Hematopoietic multipotent progenitor cell (in vitro differentiated cells): Measurements from ENCODE around the gene DXO. TPM values are rescaled to one million over a fixed set of nuclear protein-coding genes. Genes with fewer than 3 reads are reported as not detected.
"Not testable (repeated sequence)": the region's sequence is repeated elsewhere in the genome, so short reads cannot be mapped to it uniquely, and the experiment has no call there.

Experiments
- DNase-seq, 3 donors: peaks; one replicate each; pipeline ENCODE4 v3.0.0-alpha.2; 2011 to 2015; ENCODE audit warnings: low read depth in 2 of 3, low spot score in 2 of 3
- total RNA-seq: library from RNA; depleted of rRNA; stranded (reverse); fragments of >200 nt; gene quantifications from one replicate; pipeline ENCODE4 v1.2.3, GENCODE V29; 2012

The DXO gene
- 36.4 TPM for total RNA-seq

DNA sequence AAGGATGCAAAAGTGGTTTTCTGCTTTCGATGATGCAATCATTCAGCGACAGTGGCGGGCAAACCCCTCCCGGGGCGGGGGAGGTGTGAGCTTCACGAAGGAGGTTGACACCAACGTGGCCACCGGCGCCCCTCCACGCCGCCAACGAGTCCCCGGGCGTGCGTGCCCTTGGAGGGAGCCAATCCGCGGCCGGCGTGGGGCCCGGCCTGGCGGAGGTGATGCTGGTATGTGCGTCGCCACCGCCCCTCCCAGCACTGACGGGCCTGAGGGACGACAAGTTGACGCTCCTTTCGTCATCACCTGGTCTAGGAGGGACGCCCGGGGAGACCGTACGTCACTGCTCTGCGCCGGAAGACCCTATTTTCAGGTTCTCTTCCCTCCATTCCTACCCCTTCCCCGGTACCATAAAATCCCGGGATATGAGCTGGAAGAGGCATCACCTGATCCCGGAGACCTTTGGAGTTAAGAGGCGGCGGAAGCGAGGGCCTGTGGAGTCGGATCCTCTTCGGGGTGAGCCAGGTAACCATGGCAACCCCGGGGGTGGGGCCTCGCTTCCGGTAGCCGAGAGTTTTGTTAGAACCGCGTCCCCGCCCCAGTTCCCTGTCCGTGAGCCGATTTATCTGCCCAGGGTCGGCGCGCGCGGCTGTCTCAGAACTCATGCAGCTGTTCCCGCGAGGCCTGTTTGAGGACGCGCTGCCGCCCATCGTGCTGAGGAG is at the start of gene DXO:
Gene DXO (minus strand): TSS at position 146 of the 716 bp plus-strand sequence. CDS start 463 bp downstream, outside the sequence.
- peak; percentile 98 to 99 (median 99) for DNase-seq

DNA sequence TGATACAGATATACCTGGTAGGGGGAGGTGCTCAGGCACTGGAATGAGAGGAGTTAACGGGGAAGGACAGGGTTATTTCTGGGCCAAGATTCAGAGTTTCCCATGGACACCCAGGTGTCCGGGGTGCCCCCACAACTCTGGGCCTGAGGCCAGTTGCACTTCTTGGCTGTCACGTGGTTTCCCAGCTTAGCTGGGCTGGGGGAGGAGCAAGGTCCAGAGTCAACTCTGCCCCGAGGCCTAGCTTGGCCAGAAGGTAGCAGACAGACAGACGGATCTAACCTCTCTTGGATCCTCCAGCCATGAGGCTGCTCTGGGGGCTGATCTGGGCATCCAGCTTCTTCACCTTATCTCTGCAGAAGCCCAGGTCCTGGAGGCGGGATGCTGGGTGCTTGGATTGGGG is 42.6 kb upstream of the DXO start, which contains the start of gene C4B:
Gene C4B (plus strand): TSS at position 249 of the 400 bp plus-strand sequence. CDS start 51 bp downstream, at position 300.
- DNase-seq = not testable (repeated sequence)

DNA sequence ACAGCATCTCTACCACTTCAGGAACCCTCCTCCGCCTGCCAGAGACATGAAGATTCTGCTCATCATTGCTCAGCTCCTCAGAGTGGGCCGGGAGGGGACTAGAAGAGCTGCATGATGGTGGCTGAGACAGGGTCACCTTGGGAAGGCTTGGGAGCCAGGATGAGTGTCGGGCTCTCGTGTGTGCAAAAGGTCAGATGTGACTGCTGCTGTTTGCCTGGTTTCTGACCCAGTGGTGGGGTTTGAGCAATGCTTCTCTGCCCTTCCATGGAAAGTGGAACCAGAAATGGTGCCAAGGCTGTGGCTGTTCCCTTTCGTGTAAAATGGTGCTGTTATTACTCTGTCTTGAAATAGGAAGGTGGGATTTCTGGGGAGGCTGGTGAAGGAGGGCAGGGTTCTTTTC is 41.8 kb upstream of the DXO start:
- not testable (repeated sequence) for DNase-seq

DNA sequence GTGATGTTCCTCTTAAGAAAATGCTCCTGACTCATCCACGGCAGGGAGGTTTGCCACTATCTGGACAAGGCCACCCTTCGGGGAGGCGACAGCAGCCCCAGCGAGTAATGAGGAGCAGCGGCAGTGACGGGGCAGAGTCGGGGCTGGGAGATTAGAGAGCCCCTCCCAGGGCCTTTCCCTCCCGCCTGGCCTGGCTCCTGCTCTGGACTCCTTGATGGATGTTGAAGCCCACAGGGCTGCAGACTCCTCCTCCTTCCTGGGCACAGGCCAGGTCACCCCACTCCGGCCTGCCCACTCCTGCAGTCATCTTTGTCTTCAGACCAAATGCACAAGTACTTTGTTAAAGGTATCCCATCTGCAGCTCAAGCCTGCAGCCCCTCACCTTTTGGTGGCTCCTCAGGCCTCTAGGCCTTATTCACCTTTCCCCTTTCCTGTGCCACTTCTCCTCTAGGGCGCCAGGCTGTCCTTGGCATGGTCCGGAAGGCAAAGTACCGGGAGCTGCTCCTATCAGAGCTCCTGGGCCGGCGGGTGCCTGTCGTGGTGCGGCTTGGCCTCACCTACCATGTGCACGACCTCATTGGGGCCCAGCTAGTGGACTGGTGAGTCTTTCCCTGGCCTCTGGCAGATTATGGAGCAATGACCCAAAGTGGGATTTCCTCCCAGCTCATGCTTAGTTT is 41.1 kb upstream of the DXO start:
- not testable (repeated sequence) for DNase-seq

DNA sequence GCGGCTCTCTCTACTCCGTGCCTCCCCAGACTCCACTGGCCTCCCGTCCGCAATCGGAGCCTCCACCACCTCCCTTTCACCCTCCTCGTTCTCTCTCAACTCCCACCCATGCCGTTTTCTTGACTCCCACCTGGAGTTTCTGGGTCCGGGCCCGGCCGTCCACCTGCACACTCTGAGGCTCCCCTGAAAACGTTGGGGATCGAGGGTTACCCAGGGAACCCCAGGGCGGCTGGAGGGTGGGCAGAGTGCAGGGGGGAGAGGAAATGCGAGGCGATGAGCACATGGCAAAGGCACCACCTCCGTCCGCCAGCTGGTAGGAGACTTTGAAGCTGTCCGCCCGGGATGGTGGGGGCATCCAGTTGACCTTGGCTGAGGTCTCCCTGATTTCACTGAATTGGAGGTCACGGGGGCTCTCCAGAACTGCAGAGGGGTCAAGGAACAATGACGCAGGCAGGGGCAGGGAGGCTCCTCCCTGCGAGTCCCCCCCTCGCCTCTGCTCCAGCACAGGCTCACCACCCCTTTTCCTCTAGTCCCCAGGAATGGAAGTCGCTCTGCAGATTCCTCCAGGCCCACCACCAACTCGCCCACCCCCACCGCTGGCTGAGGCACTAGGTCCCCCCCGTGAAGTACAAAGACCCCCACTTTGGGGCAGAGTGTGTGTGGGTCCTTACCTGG is 39.1 kb upstream of the DXO start:
- DNase-seq = not testable (repeated sequence)

DNA sequence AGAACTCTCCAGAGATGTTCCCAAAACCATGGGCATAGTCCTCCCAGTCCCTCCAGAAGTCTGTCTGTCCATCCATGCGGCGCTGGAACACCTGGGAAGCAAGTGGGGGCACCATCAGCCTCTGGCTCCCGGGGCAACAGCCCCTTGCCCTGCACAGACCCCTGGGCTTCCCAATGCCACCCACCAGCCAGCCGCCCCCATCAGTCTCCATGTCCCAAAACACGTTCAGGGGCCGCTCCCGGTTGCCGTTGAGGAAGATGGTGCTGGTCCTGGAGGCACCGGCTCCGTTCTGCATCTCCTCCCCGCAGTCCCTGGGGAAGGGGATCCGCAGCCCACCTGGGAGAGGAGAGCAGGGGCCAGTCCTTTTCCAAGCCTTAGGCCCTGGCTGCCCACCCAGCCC is 37.6 kb upstream of the DXO start:
- DNase-seq = not testable (repeated sequence)

DNA sequence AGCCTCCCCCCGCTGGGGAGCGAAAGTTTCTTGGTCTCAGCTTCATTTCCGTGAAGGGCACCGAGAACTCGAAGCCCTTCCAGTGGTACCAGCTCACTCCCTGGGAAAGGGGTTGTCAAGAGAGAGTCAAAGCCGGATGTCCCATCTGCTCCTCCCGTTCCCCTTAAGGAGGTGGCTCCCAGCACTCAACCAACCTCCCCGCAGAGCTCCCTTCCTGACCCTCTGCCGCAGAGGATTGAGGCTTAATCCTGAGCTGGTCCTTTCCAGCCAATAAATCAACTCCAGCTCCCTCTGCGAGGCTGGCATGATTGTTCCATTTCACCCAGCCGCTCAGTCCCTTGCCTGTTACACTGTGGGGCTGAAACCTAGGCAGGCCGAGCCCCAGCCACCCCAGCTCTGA is 36.7 kb upstream of the DXO start:
- DNase-seq = not testable (repeated sequence)

DNA sequence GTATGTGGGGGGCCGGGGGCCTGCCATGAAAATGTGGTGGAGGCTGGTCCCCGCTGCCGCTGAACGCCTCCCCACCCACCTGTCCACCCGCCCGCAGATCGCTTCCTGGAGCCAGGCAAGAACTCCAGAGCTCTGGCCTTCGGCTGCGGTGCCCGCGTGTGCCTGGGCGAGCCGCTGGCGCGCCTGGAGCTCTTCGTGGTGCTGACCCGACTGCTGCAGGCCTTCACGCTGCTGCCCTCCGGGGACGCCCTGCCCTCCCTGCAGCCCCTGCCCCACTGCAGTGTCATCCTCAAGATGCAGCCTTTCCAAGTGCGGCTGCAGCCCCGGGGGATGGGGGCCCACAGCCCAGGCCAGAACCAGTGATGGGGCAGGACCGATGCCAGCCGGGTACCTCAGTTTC is 36.1 kb upstream of the DXO start:
- not testable (repeated sequence) for DNase-seq

DNA sequence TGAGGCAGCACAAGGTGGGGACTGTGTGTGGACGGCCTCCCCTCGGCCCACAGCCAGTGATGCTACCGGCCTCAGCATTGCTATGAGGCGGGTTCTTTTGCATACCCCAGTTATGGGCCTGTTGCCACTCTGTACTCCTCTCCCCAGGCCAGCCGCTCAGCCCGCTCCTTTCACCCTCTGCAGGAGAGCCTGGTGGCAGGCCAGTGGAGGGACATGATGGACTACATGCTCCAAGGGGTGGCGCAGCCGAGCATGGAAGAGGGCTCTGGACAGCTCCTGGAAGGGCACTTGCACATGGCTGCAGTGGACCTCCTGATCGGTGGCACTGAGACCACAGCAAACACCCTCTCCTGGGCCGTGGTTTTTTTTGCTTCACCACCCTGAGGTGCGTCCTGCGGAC is 35.1 kb upstream of the DXO start:
- not testable (repeated sequence) for DNase-seq

DNA sequence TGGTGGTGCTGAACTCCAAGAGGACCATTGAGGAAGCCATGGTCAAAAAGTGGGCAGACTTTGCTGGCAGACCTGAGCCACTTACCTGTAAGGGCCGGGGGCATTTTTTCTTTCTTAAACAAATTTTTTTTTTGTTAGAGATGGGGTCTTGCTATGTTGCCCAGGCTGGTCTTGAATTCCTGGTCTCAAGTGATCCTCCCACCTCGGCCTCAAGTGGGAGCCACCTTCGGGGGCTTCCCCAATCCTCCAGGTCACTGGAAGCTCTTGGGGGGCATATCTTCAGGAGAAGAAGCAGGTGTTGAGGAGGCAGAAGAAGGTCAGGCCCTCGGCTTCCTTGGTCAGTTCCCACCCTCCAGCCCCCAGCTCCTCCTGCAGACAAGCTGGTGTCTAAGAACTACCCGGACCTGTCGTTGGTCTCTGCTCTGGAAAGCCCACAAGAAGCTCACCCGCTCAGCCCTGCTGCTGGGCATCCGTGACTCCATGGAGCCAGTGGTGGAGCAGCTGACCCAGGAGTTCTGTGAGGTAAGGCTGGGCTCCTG is 34.1 kb upstream of the DXO start:
- not testable (repeated sequence) for DNase-seq

DNA sequence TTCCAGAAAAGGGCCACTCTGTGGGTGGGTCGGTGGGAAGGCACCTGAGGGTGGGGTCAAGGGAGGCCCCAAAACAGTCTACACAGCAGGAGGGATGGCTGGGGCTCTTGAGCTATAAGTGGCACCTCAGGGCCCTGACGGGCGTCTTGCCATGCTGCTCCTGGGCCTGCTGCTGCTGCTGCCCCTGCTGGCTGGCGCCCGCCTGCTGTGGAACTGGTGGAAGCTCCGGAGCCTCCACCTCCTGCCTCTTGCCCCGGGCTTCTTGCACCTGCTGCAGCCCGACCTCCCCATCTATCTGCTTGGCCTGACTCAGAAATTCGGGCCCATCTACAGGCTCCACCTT is 33.6 kb upstream of the DXO start:
- DNase-seq = not testable (repeated sequence)

DNA sequence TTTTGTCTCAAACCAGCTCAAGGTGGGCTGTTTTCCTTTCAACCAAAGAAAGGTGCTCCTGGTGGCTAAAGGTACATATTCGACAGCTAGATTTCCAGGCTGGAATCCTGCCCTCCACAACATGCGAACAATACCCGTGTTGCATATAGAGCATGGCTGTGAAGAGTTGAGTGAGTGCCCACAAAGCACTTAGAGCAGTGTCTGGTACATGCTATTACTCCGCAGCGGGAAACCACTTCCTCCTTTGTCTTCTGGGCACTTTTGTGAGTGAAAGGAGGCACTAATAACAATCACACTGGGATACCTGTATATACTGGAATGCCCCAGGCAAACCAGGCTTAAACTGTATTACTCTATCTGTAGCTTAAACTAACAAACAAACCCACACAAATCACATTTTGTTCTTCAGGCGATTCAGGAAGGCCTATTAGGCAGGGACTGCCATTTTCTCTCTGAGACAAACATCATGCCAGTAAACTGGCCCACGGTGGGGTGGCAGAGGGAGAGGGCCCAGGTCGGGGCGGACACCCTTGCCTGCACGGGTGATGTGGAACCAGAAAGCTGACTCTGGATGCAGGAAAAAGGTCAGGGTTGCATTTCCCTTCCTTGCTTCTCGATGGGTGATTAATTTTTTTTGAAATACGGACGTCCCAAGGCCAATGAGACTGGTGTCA is 33.1 kb upstream of the DXO start:
- not testable (repeated sequence) for DNase-seq

DNA sequence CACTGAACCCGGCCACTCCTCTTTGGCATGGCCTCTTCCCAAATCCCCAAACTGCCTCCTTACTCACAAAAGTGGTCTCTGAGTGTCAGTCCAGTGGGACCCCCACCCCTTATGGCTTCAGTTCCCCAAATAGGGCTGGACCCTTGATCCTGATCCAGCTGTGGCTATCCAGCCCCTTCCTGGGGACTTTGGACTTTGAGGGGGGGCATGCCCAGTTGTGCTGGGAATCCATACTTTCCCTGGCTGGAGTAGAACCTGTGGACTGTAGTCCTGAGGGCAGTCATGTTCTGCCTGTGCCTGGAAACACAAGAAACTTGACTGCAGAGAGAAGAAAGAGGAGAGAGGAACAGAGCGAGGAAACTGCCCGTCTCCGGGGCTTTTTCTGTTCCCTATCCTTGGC is 32.5 kb upstream of the DXO start:
- not testable (repeated sequence) for DNase-seq

DNA sequence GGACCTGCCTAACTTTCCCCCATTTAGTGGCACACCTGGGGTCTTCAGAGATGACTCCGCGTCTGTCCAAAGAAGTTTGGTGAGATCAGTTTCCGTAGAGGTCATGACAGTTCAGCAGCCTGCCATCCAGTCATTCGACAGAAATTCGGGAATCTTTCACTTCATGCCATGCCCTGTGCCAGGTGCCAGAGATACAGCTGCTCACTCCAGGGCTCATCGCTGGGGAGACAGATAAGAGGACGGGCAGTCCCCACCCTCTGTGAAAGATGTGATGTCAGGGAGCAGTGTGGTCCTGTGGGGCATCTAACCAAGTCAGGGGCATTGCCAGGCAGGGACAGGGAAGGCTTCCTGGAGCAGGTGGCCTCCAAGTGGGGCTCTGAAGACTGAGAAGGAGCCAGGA is 31.4 kb upstream of the DXO start:
- not testable (repeated sequence) for DNase-seq

DNA sequence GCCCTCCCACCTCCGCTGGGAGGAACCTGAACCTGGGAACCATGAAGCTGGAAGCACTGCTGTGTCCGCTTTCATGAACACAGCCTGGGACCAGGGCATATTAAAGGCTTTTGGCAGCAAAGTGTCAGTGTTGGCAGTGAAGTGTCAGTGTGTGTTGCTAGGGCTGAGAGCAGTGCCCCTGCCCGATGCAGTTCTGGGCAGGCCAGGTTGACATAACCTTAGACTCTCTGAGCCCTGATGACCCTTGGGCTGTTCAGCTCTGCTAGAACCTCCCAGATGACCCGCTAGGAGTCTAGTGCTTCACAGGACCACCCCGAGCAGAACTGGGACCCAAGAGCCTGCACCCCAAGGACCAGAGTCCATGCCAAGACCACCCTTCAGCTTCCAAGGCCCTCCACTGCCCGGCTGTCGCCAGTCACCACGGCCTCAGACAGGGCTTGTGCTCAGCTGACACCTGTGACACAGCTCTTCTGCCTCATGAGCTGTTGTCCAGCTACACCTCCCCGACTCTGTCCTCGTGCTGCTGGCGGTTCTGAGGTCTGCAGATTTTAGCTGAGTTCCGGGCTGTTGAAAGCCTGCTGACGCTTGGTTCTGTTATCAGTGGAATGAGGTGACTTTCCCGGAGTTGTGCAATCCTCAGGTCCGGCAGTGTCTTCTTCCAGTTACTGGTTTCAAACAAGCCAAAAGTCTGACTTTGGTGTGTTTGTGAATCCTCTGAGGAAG is 30.8 kb upstream of the DXO start:
- not testable (repeated sequence) for DNase-seq

DNA sequence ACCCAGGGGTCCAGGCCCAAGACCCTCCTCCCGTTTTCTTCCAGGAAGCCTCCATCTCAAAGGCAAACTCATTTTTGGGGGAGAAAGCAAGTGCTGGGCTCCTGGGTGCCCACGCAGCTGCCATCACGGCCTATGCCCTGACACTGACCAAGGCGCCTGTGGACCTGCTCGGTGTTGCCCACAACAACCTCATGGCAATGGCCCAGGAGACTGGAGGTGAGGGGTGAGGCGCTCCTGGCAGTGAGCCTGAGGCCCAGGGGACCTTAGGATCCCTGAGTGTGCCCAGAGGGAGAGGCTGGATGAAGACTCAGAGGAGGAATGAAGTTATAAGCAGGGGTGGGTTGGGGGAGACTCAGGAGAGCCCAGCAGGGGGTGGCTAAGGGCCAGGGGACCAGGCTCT is 24.4 kb upstream of the DXO start:
- not testable (repeated sequence) for DNase-seq

DNA sequence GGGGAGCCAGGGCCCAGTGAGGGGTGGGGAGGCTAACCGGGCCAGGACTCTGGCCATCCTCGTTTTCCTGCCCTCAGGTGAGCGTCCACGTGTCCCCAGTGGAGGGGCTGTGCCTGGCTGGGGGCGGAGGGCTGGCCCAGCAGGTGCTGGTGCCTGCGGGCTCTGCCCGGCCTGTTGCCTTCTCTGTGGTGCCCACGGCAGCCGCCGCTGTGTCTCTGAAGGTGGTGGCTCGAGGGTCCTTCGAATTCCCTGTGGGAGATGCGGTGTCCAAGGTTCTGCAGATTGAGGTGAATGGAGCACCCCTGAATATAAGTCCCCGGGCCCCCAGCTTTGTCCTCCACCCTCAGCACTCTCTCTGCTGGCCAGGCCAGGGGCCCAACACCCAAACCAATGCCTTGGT is 22.5 kb upstream of the DXO start:
- DNase-seq = not testable (repeated sequence)

DNA sequence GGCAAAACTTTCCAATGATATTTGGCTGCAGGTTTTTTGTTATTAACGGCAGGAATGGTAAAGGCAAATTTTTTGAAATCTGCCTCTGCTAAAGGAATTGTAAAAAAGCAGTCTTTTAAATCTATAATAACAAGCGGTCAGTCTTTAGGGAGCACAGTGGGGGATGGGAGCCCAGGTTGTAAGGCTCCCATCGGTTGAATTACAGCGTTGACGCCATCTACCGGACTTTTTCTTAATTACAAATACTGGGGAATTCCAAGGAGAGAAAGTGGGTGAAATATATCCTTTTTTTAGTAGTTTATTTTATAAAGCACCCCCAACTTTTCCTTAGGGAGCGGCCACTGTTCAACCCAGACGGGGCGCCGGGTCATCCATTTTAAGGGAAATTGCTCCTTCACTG is 17.4 kb upstream of the DXO start:
- not testable (repeated sequence) for DNase-seq

DNA sequence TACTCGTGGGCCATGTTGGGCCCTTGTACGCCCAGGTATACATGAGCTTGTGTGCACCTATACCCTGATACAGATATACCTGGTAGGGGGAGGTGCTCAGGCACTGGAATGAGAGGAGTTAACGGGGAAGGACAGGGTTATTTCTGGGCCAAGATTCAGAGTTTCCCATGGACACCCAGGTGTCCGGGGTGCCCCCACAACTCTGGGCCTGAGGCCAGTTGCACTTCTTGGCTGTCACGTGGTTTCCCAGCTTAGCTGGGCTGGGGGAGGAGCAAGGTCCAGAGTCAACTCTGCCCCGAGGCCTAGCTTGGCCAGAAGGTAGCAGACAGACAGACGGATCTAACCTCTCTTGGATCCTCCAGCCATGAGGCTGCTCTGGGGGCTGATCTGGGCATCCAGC is 9.8 kb upstream of the DXO start, which contains the start of gene C4A:
Gene C4A (plus strand): TSS at position 314 of the 400 bp plus-strand sequence. CDS start 51 bp downstream, at position 365.
- DNase-seq = not testable (repeated sequence)

DNA sequence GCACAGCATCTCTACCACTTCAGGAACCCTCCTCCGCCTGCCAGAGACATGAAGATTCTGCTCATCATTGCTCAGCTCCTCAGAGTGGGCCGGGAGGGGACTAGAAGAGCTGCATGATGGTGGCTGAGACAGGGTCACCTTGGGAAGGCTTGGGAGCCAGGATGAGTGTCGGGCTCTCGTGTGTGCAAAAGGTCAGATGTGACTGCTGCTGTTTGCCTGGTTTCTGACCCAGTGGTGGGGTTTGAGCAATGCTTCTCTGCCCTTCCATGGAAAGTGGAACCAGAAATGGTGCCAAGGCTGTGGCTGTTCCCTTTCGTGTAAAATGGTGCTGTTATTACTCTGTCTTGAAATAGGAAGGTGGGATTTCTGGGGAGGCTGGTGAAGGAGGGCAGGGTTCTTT is 9.1 kb upstream of the DXO start:
- DNase-seq = not testable (repeated sequence)
